ENCODE results near the gene MSANTD2.
A peak's percentile ranks its signal among the peaks of the same experiment; 100 is the strongest.

MSANTD2 gene

GRCh38 chr11:124752471-124753102 lies 47.6 kb downstream of the MSANTD2 start:
- no peak for DNase-seq

- DNase-seq = no peak
Measured at GRCh38 chr11:124751741-124752470, 48.3 kb downstream of the MSANTD2 start, which contains the start of gene VSIG2. TSS of gene VSIG2 (minus strand) at chr11:124752255. CDS start at chr11:124752137, 118 bp downstream.

GRCh38 chr11:124751391-124751740 lies 48.8 kb downstream of the MSANTD2 start:
- DNase-seq = no peak

GRCh38 chr11:124749912-124750311 lies 50.3 kb downstream of the MSANTD2 start:
- DNase-seq = no peak

- no peak for DNase-seq
Measured at GRCh38 chr11:124748481-124749343, 51.5 kb downstream of the MSANTD2 start.

GRCh38 chr11:124748100-124748418 lies 52.1 kb downstream of the MSANTD2 start:
- no peak for DNase-seq

- no peak for DNase-seq
Measured at GRCh38 chr11:124747406-124748099, 52.7 kb downstream of the MSANTD2 start.

GRCh38 chr11:124746621-124747243 lies 53.5 kb downstream of the MSANTD2 start:
- DNase-seq = peak; percentile 86

- DNase-seq = peak; percentile 34
Measured at GRCh38 chr11:124745835-124746620, 54.2 kb downstream of the MSANTD2 start.

GRCh38 chr11:124745270-124745834 lies 54.9 kb downstream of the MSANTD2 start:
- DNase-seq = no peak

- no peak for DNase-seq
Measured at GRCh38 chr11:124743050-124743449, 57.2 kb downstream of the MSANTD2 start.

GRCh38 chr11:124742555-124742954 lies 57.7 kb downstream of the MSANTD2 start:
- no peak for DNase-seq

GRCh38 chr11:124740277-124740882 lies 59.8 kb downstream of the MSANTD2 start:
- peak; percentile 63 for DNase-seq

GRCh38 chr11:124739479-124740276 lies 60.5 kb downstream of the MSANTD2 start, which contains the start of gene NRGN:
TSS of gene NRGN (plus strand) at chr11:124739942. CDS start at chr11:124740085, 143 bp downstream.
- peak; percentile 83 for DNase-seq

GRCh38 chr11:124738713-124739478 lies 61.3 kb downstream of the MSANTD2 start:
- no peak for DNase-seq

GRCh38 chr11:124737638-124738305 lies 62.4 kb downstream of the MSANTD2 start:
- no peak for DNase-seq

- DNase-seq = no peak
Measured at GRCh38 chr11:124736736-124737135, 63.5 kb downstream of the MSANTD2 start.

- no peak for DNase-seq
Measured at GRCh38 chr11:124732230-124732629, 68.0 kb downstream of the MSANTD2 start.

- DNase-seq = no peak
Measured at GRCh38 chr11:124729571-124729970, 70.6 kb downstream of the MSANTD2 start.

Data from CD4-positive, alpha-beta T cell treated with Interleukin-17A for 1 hour (primary cell).